Measurements from ENCODE around the gene C6orf136.

- TF ChIP-seq RFX5 (IDR thresholded peaks at IDR 0.05) (no peak), POLR2A (IDR thresholded peaks at IDR 0.05; ENCODE audit: low read length) (no peak)
Measured at GRCh38 chr6:30598912-30599624, 47.9 kb upstream of the C6orf136 start.
